ENCODE results near the gene UBE2R2. TPM values are rescaled to one million over a fixed set of nuclear protein-coding genes. Genes with fewer than 3 reads are reported as not detected.

The UBE2R2 gene
- total RNA-seq, 1 donor from 2014 or later, result 88.0 TPM

DNA sequence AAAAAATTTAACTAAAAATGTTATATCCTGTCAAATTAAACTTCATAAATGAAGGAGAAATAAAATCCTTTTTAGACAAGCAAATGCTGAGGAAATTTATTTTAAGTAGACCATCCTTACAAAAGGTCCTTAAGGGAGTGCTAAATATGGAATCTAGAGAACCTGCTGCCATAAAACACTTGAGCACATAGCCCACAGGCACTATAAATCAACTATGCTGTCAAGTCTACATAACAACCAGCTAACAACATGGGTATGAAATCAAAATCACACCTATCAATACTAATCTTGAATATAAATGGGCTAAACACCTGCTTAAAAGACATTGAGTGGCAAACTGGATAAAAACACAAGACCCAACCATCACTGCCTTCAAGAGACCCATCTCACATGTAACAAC lies 36.7 kb upstream of the UBE2R2 start:
- no peaks in the 10 kb centered on the region for H3K36me3 Mint-ChIP-seq (ENCODE audit: low read depth)
- peaks cover 6% of the 10 kb centered on the region for H3K4me1 Mint-ChIP-seq
- H3K9me3 Mint-ChIP-seq, result peaks cover 7% of the 10 kb centered on the region
- no peaks in the 10 kb centered on the region for H3K27me3 Mint-ChIP-seq (ENCODE audit: low read depth)
- DNase-seq (ENCODE audit: low read depth, low spot score), result no peak
- no peak overlapping the region for H3K27ac Mint-ChIP-seq (ENCODE audit: unreplicated experiment)
- no peak for TF ChIP-seq CTCF (conservative IDR thresholded peaks at IDR 0.05)
- no peak overlapping the region for H3K4me3 Mint-ChIP-seq

GRCh38 chr9:33781736-33782135 lies 35.2 kb upstream of the UBE2R2 start:
- no peak for TF ChIP-seq CTCF (conservative IDR thresholded peaks at IDR 0.05)
- Mint-ChIP-seq H3K36me3 (ENCODE audit: low read depth) (no peaks in the 10 kb centered on the region), H3K27me3 (ENCODE audit: low read depth) (no peaks in the 10 kb centered on the region), H3K27ac (ENCODE audit: unreplicated experiment) (no peak overlapping the region), H3K4me3 (no peak overlapping the region), H3K4me1 (peaks cover 6% of the 10 kb centered on the region), H3K9me3 (peaks cover 7% of the 10 kb centered on the region)
- DNase-seq (ENCODE audit: low read depth, low spot score), result no peak

DNA sequence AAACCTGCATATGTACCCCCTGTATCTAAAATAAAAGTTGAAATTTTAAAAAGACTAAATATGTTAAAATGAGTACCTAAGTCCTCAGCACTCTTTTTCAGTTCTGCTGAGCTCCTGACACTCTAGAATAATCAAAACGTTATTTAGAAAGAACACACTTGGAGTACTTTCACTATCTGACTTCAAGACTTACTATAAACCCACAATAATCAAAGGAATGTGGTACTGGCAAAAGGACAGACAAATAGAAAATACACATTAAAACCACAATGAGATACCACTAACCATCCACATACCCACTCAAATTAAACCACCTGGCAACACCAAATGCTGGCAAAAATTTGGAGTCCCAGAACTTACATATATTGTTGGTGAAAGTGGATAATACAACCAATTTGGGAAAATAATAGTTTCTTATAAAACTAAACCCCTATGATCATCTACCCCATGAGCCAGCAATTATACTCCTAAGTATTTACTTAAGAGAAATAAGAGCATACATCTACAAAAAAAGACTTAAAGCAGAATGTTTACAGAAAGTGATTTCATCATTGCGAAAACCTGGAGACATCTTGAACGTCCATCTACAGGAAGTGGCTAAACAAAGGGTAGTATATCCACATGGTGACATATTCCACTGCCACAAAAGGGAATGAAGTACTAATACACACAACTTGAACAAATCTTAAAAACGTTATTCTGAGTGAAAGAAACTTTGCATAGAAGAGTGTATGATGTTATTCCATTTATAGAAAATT lies 34.4 kb upstream of the UBE2R2 start:
- Mint-ChIP-seq H3K9me3 (peaks cover 7% of the 10 kb centered on the region), H3K4me3 (no peak overlapping the region), H3K36me3 (ENCODE audit: low read depth) (no peaks in the 10 kb centered on the region), H3K4me1 (peaks cover 6% of the 10 kb centered on the region), H3K27me3 (ENCODE audit: low read depth) (no peaks in the 10 kb centered on the region), H3K27ac (ENCODE audit: unreplicated experiment) (no peak overlapping the region)
- no peak for DNase-seq (ENCODE audit: low read depth, low spot score)
- TF ChIP-seq CTCF (conservative IDR thresholded peaks at IDR 0.05), result no peak

- no peak for DNase-seq (ENCODE audit: low read depth, low spot score)
- no peaks in the 10 kb centered on the region for H3K36me3 Mint-ChIP-seq (ENCODE audit: low read depth)
- peaks cover 4% of the 10 kb centered on the region for H3K9me3 Mint-ChIP-seq
- no peaks in the 10 kb centered on the region for H3K27me3 Mint-ChIP-seq (ENCODE audit: low read depth)
- no peaks in the 10 kb centered on the region for H3K4me1 Mint-ChIP-seq
- no peak overlapping the region for H3K27ac Mint-ChIP-seq (ENCODE audit: unreplicated experiment)
- H3K4me3 Mint-ChIP-seq, result no peak overlapping the region
- TF ChIP-seq CTCF (conservative IDR thresholded peaks at IDR 0.05), result peak; percentile 22
These were observed 31.0 kb upstream of the UBE2R2 start for GRCh38 chr9:33785914-33786313.

DNA sequence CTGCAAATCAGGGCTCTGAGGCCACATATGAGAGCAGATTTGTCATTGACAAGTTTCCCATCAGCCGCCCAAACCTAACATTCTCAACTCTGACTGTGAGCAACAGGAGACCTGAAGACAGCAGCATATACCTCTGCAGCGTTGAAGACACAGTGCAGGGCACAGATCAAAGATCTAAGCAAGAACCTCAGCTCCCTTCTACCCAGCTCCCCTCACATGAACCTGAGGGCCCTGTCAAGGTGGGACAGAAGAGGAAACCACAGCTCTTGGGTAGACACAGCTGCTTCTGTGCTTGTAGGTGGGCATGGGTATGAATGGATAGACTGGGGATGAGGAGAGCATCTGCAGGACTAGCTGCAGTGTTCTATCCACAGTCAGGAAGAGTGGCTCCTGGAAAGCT lies 30.3 kb upstream of the UBE2R2 start:
- no peak for TF ChIP-seq CTCF (conservative IDR thresholded peaks at IDR 0.05)
- peaks cover 4% of the 10 kb centered on the region for H3K9me3 Mint-ChIP-seq
- H3K27ac Mint-ChIP-seq (ENCODE audit: unreplicated experiment), result no peak overlapping the region
- DNase-seq (ENCODE audit: low read depth, low spot score), result no peak
- no peak overlapping the region for H3K4me3 Mint-ChIP-seq
- no peaks in the 10 kb centered on the region for H3K4me1 Mint-ChIP-seq
- H3K36me3 Mint-ChIP-seq (ENCODE audit: low read depth), result no peaks in the 10 kb centered on the region
- H3K27me3 Mint-ChIP-seq (ENCODE audit: low read depth), result no peaks in the 10 kb centered on the region
